HG02571 (cell line): ENCODE data around the gene ZNF624.
"Not testable (repeated sequence)": the region's sequence is repeated elsewhere in the genome, so short reads cannot be mapped to it uniquely, and the experiment has no call there.

ENCODE experiments used
- ATAC-seq: cut with Tn5 transposase; IDR thresholded peaks from one replicate; pipeline ENCODE4 v1.9.1; 2021; ENCODE audit warnings: mild to moderate bottlenecking, moderate library complexity; ENCODE audit not compliant: unreplicated experiment

Gene ZNF624

GRCh38 chr17:16653367-16654041 lies at the start of gene ZNF624:
ZNF624 (minus strand) TSS chr17:16653850.
- peak; percentile 85 for ATAC-seq

- ATAC-seq = not testable (repeated sequence)
These were observed 44.0 kb upstream of the ZNF624 start for GRCh38 chr17:16697603-16698002.

GRCh38 chr17:16690447-16690846 lies 36.8 kb upstream of the ZNF624 start:
- not testable (repeated sequence) for ATAC-seq

GRCh38 chr17:16689731-16690281 lies 36.2 kb upstream of the ZNF624 start, which contains the start of gene CCDC144A:
CCDC144A (plus strand) TSS chr17:16690241; CDS start chr17:16690401, 160 bp downstream.
- ATAC-seq = not testable (repeated sequence)

- not testable (repeated sequence) for ATAC-seq
These were observed 33.5 kb upstream of the ZNF624 start for GRCh38 chr17:16687151-16687550.

GRCh38 chr17:16686019-16686418 lies 32.4 kb upstream of the ZNF624 start:
- ATAC-seq = not testable (repeated sequence)

GRCh38 chr17:16683290-16684138 lies 29.9 kb upstream of the ZNF624 start:
- not testable (repeated sequence) for ATAC-seq

- ATAC-seq = no peak
These were observed 23.1 kb upstream of the ZNF624 start for GRCh38 chr17:16676676-16677268.

GRCh38 chr17:16666907-16667636 lies 13.4 kb upstream of the ZNF624 start:
- not testable (repeated sequence) for ATAC-seq

- not testable (repeated sequence) for ATAC-seq
These were observed 12.9 kb upstream of the ZNF624 start for GRCh38 chr17:16666553-16666906.

- ATAC-seq = no peak
These were observed 9.3 kb upstream of the ZNF624 start for GRCh38 chr17:16662936-16663335.

GRCh38 chr17:16661217-16661616 lies 7.6 kb upstream of the ZNF624 start:
- no peak for ATAC-seq

GRCh38 chr17:16652847-16653366 lies 743 bp downstream of the ZNF624 start:
- no peak for ATAC-seq

- no peak for ATAC-seq
These were observed 1.4 kb downstream of the ZNF624 start for GRCh38 chr17:16652252-16652651.

- no peak for ATAC-seq
These were observed 4.1 kb downstream of the ZNF624 start for GRCh38 chr17:16649585-16649984.

- no peak for ATAC-seq
These were observed 14.2 kb downstream of the ZNF624 start for GRCh38 chr17:16639438-16639837.

- no peak for ATAC-seq
These were observed 30.4 kb downstream of the ZNF624 start for GRCh38 chr17:16623282-16623681.

- ATAC-seq = no peak
These were observed 30.9 kb downstream of the ZNF624 start for GRCh38 chr17:16622540-16623277.

- ATAC-seq = no peak
These were observed 36.1 kb downstream of the ZNF624 start for GRCh38 chr17:16617481-16618060.
